HepG2 (cell line): ENCODE data around the gene RIPK3. TPM values are rescaled to one million over a fixed set of nuclear protein-coding genes. Genes with fewer than 3 reads are reported as not detected.

Experiments
- CBX5 ChIP-seq: sonication (generic); formaldehyde crosslinking; IDR thresholded peaks from 2 replicates; pipeline ENCODE4 v1.4.0; 2020; ENCODE audit warnings: missing genetic modification reagents, borderline replicate concordance
- FOXP4 ChIP-seq: sonication (generic); formaldehyde crosslinking; IDR thresholded peaks from 2 replicates; pipeline ENCODE4 v1.4.0; 2020; ENCODE audit warnings: missing genetic modification reagents
- MXI1 ChIP-seq: IDR thresholded peaks from 3 replicates; pipeline ENCODE4 v1.6.1; 2012; ENCODE audit warnings: low read depth, low read length, inconsistent platforms, borderline replicate concordance
- NFE2L1 ChIP-seq: sonication (generic); formaldehyde crosslinking; IDR thresholded peaks from 2 replicates; pipeline ENCODE4 v1.4.0; 2020; ENCODE audit warnings: missing genetic modification reagents, mild to moderate bottlenecking, borderline replicate concordance
- NR2F6 ChIP-seq, 2 experiments: IDR thresholded peaks; 2 replicates each; pipeline ENCODE4 v1.6.1; 2016; ENCODE audit warnings: antibody characterized with exemption in 1 of 2, mild to moderate bottlenecking in 1 of 2
- PITX1 ChIP-seq: sonication (generic); formaldehyde crosslinking; IDR thresholded peaks from 2 replicates; pipeline ENCODE4 v1.5.1; 2020; ENCODE audit warnings: mild to moderate bottlenecking, missing genetic modification reagents
- SETDB1 ChIP-seq: sonication (generic); formaldehyde crosslinking; IDR thresholded peaks from 2 replicates; pipeline ENCODE4 v1.5.1; 2020; ENCODE audit warnings: missing genetic modification reagents, mild to moderate bottlenecking, borderline replicate concordance
- SMAD9 ChIP-seq: sonication (generic); formaldehyde crosslinking; IDR thresholded peaks from 2 replicates; pipeline ENCODE4 v1.5.1; 2020; ENCODE audit warnings: mild to moderate bottlenecking, missing genetic modification reagents
- SOX5 ChIP-seq: IDR thresholded peaks from 2 replicates; pipeline ENCODE4 v1.6.1; 2016; ENCODE audit warnings: borderline replicate concordance
- SUZ12 ChIP-seq: fragments of 150-350 bp; IDR thresholded peaks from 2 replicates; pipeline ENCODE4 v1.6.1; 2014; ENCODE audit warnings: low read depth, low read length
- TOPORS ChIP-seq: sonication (generic); formaldehyde crosslinking; IDR thresholded peaks from 2 replicates; pipeline ENCODE4 v1.8.0; 2023; ENCODE audit warnings: mild to moderate bottlenecking, missing genetic modification reagents
- ZNF607 ChIP-seq: sonication (generic); formaldehyde crosslinking; IDR thresholded peaks from 2 replicates; pipeline ENCODE4 v1.5.1; 2020; ENCODE audit warnings: missing genetic modification reagents, mild to moderate bottlenecking, borderline replicate concordance
- ZNF704 ChIP-seq: sonication (generic); formaldehyde crosslinking; IDR thresholded peaks from 2 replicates; pipeline ENCODE4 v1.8.1; 2023; ENCODE audit warnings: mild to moderate bottlenecking, inconsistent platforms, moderate library complexity, missing genetic modification reagents, borderline replicate concordance
- ZNF883 ChIP-seq: sonication (generic); formaldehyde crosslinking; IDR thresholded peaks from 2 replicates; pipeline ENCODE4 v1.5.1; 2020; ENCODE audit warnings: mild to moderate bottlenecking, missing genetic modification reagents; ENCODE audit errors: not compliant biosample characterization
- polyA plus RNA-seq, 8 experiments: library from polyadenylated mRNA; depleted of rRNA in 3 of 8; stranded (reverse) in 7 of 8; unstranded in 1 of 8; fragments of >200 nt; fragmentation: Illumina TruSeq in 4 of 8; extraction: Trizol in 4 of 8; gene quantifications; 2 replicates each; pipeline versions ENCODE4 v1.2.1 to v1.2.3, GENCODE V29; 2011 to 2016; ENCODE audit warnings: low read depth in 4 of 8, missing spikeins in 1 of 8, mixed read lengths in 1 of 8; ENCODE audit not compliant: insufficient read depth in 1 of 8
- total RNA-seq, 5 experiments: library from RNA; depleted of rRNA; stranded (reverse); fragments of >200 nt; fragmentation: Illumina TruSeq; extraction: Trizol; gene quantifications; 2 replicates each; pipeline ENCODE4 v1.2.3, GENCODE V29; 2016; ENCODE audit warnings: low read depth in 1 of 5
- TF ChIP-seq, protein P1 (sequence below): sonication (generic); formaldehyde crosslinking; IDR thresholded peaks from 2 replicates; pipeline ENCODE4 v1.5.0; 2020; ENCODE audit warnings: missing genetic modification reagents, mild to moderate bottlenecking, borderline replicate concordance
- TF ChIP-seq, protein P2 (sequence below): sonication (generic); formaldehyde crosslinking; conservative IDR thresholded peaks from 2 replicates; pipeline ENCODE4 v1.8.1; 2023; ENCODE audit warnings: missing genetic modification reagents
- TF ChIP-seq, protein P3 (sequence below): sonication (generic); formaldehyde crosslinking; IDR thresholded peaks from 2 replicates; pipeline ENCODE4 v1.5.0; 2020; ENCODE audit warnings: missing genetic modification reagents, mild to moderate bottlenecking, borderline replicate concordance
- TF ChIP-seq, protein P4 (sequence below), 2 experiments: fragments of 450-650 bp in 1 of 2; sonication (generic) in 1 of 2; formaldehyde crosslinking; IDR thresholded peaks; 2 replicates each; pipeline versions ENCODE4 v1.5.0 to v1.8.0; 2020 to 2022; ENCODE audit warnings: mild to moderate bottlenecking in 1 of 2, missing genetic modification reagents in 1 of 2
- TF ChIP-seq, protein P5 (sequence below), 2 experiments: sonication (generic) in 1 of 2; formaldehyde crosslinking in 1 of 2; IDR thresholded peaks; 2 replicates each; pipeline versions ENCODE4 v1.5.1 to v1.6.1; 2011 to 2020; ENCODE audit warnings: borderline replicate concordance in 1 of 2, low read depth in 1 of 2, low read length in 1 of 2, mild to moderate bottlenecking in 1 of 2, missing genetic modification reagents in 1 of 2, moderate library complexity in 1 of 2

Gene RIPK3
- total and polyA plus RNA-seq, 2 of the 13 experiments (the other 11 are each of a cell fraction or from before 2014, with no cell fraction given), result not detected

GRCh38 chr14:24377657-24378056, 37.9 kb upstream of the RIPK3 start (continued):
- TF ChIP-seq, protein P1, sequence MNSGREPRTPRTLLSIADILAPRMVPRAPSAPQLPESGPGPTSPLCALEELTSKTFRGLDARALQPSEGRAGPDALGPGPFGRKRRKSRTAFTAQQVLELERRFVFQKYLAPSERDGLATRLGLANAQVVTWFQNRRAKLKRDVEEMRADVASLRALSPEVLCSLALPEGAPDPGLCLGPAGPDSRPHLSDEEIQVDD (CRISPR knock-in tag), result no peak
- TF ChIP-seq, protein P2, sequence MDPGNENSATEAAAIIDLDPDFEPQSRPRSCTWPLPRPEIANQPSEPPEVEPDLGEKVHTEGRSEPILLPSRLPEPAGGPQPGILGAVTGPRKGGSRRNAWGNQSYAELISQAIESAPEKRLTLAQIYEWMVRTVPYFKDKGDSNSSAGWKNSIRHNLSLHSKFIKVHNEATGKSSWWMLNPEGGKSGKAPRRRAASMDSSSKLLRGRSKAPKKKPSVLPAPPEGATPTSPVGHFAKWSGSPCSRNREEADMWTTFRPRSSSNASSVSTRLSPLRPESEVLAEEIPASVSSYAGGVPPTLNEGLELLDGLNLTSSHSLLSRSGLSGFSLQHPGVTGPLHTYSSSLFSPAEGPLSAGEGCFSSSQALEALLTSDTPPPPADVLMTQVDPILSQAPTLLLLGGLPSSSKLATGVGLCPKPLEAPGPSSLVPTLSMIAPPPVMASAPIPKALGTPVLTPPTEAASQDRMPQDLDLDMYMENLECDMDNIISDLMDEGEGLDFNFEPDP (CRISPR knock-in tag), result no peak
- TF ChIP-seq, protein P3, sequence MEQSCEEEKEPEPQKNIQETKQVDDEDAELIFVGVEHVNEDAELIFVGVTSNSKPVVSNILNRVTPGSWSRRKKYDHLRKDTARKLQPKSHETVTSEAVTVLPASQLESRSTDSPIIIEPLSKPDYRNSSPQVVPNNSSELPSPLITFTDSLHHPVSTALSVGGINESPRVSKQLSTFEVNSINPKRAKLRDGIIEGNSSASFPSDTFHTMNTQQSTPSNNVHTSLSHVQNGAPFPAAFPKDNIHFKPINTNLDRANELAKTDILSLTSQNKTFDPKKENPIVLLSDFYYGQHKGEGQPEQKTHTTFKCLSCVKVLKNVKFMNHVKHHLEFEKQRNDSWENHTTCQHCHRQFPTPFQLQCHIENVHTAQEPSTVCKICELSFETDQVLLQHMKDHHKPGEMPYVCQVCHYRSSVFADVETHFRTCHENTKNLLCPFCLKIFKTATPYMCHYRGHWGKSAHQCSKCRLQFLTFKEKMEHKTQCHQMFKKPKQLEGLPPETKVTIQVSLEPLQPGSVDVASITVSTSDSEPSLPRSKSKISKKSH (CRISPR knock-in tag), result 0 out of 2 replicates have a peak, but pooled peaks have one; percentile 21
- TF ChIP-seq TOPORS (no peak), ZNF607 (CRISPR knock-in tag) (no peak), MXI1 (no peak), SUZ12 (no peak), SOX5 (CRISPR knock-in tag) (no peak), ZNF704 (CRISPR knock-in tag) (no peak), SETDB1 (no peak), NFE2L1 (no peak), NR2F6 (IDR thresholded peaks at IDR 0.05) (no peak), NR2F6 (CRISPR knock-in tag; IDR thresholded peaks at IDR 0.05) (no peak), PITX1 (CRISPR knock-in tag) (peak; percentile 41; the same call in 1 of the 2 replicates), FOXP4 (CRISPR knock-in tag) (no peak), ZNF883 (CRISPR knock-in tag) (no peak), SMAD9 (CRISPR knock-in tag) (no peak), CBX5 (CRISPR knock-in tag) (no peak)
- TF ChIP-seq, protein P4, sequence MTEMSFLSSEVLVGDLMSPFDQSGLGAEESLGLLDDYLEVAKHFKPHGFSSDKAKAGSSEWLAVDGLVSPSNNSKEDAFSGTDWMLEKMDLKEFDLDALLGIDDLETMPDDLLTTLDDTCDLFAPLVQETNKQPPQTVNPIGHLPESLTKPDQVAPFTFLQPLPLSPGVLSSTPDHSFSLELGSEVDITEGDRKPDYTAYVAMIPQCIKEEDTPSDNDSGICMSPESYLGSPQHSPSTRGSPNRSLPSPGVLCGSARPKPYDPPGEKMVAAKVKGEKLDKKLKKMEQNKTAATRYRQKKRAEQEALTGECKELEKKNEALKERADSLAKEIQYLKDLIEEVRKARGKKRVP (CRISPR knock-in tag; IDR thresholded peaks at IDR 0.05), result no peak
- TF ChIP-seq, protein P5, sequence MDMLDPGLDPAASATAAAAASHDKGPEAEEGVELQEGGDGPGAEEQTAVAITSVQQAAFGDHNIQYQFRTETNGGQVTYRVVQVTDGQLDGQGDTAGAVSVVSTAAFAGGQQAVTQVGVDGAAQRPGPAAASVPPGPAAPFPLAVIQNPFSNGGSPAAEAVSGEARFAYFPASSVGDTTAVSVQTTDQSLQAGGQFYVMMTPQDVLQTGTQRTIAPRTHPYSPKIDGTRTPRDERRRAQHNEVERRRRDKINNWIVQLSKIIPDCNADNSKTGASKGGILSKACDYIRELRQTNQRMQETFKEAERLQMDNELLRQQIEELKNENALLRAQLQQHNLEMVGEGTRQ (IDR thresholded peaks at IDR 0.05; ENCODE audit: low read depth, low read length), result no peak
- TF ChIP-seq, protein P5 (CRISPR knock-in tag; IDR thresholded peaks at IDR 0.05; ENCODE audit: borderline replicate concordance), result no peak
